NCI-H2171 (cell line): ENCODE measurements around the gene JARID2.
A peak's percentile ranks its signal among the peaks of the same experiment; 100 is the strongest.

Experiments
- DNase-seq: peaks from one replicate; lab custom pipeline; 2025; lab: John Stamatoyannopoulos, UW

Gene JARID2

GRCh38 chr6:15358579-15359327 is 112.9 kb downstream of the JARID2 start:
- DNase-seq, result no peak

GRCh38 chr6:15359335-15359862 is 113.5 kb downstream of the JARID2 start:
- DNase-seq, result no peak

DNA sequence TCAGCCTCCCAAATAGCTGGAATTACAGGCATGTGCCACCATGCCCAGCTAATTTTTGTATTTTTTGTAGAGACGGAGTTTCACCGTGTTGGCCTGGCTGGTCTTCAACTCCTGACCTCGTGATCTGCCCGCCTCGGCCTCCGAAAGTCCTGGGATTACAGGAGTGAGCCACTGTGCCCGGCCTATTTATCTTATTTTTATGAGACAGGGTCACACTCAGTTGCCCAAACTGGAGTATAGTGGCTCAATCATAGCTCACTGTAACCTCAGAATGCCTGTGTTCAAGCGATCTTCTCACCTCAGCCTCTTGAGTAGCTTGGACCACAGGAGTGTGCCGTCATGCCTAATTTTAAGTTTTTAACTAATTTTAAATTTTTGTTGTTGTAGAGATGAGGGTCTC is 114.4 kb downstream of the JARID2 start:
- DNase-seq, result no peak

DNA sequence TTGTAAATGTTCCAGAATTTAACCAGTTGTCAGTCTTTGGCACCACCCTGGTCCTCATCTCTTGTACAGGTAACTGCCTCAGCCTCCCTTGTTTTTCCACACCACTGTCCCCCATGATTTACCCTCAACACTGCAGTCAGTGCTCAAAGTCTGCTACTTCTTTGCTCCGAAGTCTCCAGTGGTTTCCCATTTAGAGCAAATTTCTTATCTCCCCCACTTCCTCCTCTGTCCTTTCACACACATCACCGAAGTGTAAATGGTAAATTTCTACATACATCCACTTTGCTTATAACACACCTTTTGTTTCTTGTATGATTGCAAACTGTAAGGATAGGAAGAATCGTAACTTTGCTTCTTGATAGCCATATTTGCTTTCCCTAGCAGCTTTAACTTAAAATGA is 115.3 kb downstream of the JARID2 start:
- no peak for DNase-seq

GRCh38 chr6:15362274-15363160 is 116.6 kb downstream of the JARID2 start:
- DNase-seq, result no peak

DNA sequence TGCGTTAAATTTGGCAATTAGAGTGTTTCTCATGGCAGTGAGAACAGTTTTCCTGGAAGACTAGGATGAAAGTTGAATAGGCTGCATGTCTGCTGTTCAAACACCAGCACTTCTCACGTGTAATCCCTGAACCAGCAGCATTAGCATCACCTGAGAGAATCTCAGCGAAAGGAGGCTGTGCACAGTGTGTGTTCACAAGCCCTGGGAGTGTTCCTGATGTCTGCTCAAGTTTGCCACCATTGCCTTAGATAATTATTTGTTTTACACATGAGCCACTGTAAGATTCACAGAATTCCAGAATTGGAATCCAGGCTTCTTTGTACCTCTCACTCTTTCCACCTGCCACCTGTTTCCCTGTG is 117.3 kb downstream of the JARID2 start:
- no peak for DNase-seq

GRCh38 chr6:15363523-15364400 is 117.9 kb downstream of the JARID2 start:
- DNase-seq, result no peak

DNA sequence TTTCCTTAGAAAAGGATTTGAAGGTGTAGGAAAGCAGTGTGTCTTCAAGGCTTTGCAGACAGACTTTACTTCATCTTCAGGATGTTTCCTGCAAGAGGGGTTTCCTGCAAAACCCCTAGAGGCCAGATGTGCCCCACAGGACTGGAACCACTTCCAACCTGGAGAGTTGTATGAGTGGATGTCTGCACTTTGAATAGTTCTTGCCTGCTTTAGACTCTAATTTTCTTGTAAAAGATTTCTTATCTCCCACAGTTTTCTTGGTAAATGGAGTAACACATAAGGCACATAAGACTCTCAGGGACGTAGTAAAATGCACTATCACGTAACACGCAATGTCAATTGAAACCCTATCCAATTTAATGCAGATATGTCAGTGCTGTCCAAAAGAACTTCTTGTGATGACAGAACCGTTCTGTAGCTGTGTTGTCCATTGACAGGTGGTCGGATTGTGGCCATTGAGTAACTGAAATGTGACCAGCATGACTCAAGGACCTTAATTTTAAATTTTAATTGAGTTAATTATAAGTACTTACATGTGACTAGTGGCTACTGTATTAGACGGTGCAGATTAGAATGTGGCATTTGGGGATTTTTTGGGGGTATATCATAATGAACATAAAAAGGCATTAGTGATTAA is 118.7 kb downstream of the JARID2 start:
- DNase-seq, result no peak

DNA sequence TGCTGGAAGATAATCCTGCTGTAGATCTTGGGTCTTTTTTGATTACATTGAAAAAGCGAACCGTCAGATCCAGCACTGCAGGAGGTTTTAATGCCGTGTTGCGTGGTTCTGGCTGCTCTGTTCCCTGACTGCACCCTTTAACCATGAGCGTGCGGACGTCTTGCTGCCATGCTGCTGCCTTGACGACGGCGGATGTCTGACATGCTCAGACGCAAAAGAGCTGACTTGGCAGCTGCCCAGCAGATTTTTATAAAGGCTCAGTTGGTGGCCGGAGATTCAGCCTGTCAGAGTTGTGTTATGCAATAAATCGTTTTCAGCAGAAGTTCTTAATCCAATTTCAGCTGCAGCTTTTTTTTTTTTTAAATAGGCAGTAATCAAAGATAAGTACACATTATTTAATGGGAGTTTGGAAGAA is 119.4 kb downstream of the JARID2 start:
- peak; percentile 79 for DNase-seq

GRCh38 chr6:15366003-15366535 is 120.2 kb downstream of the JARID2 start:
- no peak for DNase-seq

- DNase-seq, result no peak
These were observed 121.0 kb downstream of the JARID2 start for GRCh38 chr6:15366879-15367278.

DNA sequence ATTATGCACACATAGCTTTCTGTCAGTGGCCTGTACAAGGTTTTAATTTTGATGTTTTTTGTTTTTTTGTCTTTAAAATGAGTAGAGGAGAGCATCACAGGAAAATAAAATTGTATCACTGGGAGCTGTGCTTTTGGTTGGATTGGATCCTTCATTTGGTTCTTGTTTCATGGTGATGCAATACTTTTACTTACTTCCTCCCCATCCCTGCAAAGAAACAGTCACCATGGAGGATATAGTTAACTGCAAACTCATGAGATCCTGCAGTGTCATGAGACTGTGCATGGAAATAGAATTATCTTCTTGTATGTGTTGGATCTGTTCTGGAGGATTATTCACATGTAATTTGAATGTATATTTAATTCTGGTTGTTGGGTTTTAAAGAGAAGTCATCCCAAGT is 122.3 kb downstream of the JARID2 start:
- DNase-seq, result no peak

GRCh38 chr6:15368873-15369272 is 123.0 kb downstream of the JARID2 start:
- DNase-seq, result no peak

DNA sequence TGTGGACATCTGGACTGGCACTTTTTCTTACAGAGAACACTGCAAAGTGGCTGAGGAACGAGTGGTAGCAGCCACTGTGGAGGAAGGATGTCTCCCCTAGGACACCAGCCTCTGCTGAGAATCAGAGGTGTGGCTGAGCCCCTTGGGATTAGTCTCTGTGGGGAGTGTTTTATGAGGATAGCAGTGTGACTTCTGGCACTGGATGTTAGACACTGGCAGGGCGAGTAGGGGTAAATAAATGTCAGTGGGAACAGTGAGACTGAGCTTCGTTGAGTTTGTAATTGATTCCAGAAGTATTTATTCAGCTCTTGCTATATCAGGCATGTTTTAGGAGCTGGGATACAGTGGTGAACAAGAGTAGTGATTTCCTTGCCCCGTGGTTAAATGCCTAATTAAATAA is 124.0 kb downstream of the JARID2 start:
- DNase-seq, result no peak

GRCh38 chr6:15370733-15371671 is 125.1 kb downstream of the JARID2 start:
- no peak for DNase-seq

- no peak for DNase-seq
These were observed 127.1 kb downstream of the JARID2 start for GRCh38 chr6:15372932-15373331.

GRCh38 chr6:15374119-15374518 is 128.2 kb downstream of the JARID2 start:
- no peak for DNase-seq

GRCh38 chr6:15375018-15375417 is 129.1 kb downstream of the JARID2 start:
- DNase-seq, result no peak

DNA sequence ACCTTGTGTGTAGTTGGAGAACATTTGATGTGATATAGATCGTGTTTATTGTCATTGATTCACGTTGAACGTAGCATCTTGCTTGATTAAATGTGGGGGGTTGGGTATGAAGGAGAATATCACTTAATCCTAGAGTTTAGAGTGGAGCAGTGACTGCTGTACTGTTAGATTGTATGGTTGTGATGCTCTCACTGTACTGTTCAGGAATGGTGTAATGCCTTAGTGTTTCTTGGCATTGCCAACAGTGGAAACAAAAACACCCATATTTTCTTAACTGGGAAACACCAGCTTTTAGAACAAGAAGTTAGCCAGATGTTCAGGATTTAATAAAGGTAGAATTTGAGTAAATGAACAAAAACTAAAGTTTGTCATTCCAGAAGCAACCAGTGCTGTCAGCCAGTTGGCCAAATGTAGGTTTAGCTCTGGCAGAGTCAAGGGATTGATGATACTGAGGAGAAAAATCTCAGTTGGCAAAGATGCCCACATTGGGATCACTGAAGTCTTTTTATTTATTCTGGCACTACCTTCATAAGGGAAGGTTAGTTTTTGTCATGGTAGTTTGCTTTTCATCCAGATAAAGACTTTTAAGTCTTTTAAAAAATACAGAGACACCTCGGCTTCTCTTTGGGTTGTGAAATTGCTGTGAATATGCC is 129.9 kb downstream of the JARID2 start:
- DNase-seq, result no peak
